Measurements from ENCODE around the gene SCFD1.
A peak's percentile ranks its signal among the peaks of the same experiment; 100 is the strongest.
"Not testable (repeated sequence)": the region's sequence is repeated elsewhere in the genome, so short reads cannot be mapped to it uniquely, and the experiment has no call there.

Gene SCFD1

GRCh38 chr14:30673071-30673470 lies 51.0 kb downstream of the SCFD1 start:
- DNase-seq (ENCODE audit: low spot score): no peak

DNA sequence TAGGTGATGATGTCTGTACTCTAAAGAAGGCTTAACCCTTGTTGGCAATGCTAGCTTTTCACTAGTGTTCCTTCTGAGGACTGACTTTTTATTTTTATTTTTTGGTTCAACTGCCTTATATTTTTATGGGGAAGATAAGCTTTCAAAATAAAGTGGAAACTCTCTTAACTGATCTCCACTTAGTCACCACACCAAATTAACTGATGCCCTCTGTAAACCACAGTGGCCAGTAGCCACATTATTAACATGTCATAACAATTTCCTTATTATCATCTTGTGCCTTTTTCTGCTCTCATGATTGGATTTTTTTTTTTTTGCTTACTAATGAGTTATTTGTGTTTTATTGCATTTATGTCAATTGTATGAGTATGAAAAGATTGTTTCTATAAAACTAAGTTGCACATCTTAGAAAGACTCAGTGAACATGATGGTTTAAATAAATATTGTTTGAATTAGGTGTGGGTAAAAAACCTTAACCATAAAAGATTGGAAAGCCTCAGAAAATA lies 56.9 kb downstream of the SCFD1 start:
- no peak for DNase-seq (ENCODE audit: low spot score)

DNA sequence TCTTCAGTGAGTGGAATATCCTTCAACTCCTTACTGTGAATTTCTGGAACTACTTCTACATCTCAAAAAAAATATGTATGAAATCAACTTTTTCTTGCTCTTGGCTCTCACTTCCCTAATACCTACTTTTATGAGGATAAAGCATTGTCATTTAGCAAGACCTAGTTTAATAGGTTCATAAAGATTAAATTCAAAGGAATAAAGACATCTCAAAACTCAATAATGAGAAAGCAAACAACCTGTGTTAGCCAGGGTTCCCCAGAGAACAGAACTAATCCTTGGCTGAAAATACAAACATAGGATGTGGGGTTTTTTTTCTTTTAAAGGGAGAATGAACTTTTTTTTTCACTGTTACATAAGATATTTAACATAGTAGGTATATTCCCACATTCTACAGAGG lies 57.9 kb downstream of the SCFD1 start:
- DNase-seq (ENCODE audit: low spot score): no peak

DNA sequence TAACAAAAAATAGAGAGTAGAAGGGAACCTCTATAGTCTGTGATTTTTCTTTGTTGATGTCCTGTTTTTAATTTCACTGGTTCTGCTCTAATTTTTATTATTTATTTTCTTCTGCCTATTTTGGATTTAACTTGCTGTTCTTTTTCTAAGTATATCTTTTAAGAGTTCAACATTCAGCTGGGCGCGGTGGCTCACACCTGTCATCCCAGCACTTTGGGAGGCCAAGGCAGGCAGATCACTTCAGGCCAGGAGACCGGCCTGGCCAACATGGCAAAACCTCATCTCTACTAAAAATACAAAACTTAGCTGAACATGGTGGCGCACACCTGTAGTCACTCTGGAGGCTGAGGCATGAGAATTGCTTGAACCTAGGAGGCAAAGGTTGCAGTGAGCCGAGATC lies 58.7 kb downstream of the SCFD1 start:
- DNase-seq (ENCODE audit: low spot score): not testable (repeated sequence)

DNA sequence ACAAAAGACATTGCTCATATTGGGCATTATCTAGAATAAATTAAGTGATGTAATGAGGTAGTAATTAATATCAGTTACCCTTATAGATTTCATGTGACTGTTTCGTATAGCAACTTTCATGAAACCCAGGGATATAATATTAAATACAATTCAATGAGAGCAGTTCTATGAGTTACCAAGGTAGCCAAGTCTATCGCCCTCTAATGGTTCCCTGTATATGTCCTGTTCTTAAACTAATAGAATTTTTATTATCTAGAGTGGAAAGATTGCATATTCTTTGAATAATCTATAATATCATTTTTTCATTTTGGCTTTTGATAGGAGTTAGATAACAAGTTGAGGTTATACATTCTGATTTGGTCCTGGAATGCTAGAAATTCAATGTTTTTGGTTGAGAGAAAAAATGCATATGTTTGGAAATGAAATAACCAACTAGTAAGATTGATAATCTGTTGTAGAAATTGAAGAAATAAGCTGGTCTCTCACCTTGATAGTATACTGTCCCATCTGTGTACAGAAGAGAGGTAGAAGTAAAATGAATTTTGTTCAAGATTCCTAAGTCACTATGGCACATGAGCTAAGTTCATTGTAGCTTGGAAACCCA lies 59.7 kb downstream of the SCFD1 start:
- DNase-seq (ENCODE audit: low spot score): no peak

- not testable (repeated sequence) for DNase-seq (ENCODE audit: low spot score)
Measured at GRCh38 chr14:30690487-30691355, 68.6 kb downstream of the SCFD1 start.

DNA sequence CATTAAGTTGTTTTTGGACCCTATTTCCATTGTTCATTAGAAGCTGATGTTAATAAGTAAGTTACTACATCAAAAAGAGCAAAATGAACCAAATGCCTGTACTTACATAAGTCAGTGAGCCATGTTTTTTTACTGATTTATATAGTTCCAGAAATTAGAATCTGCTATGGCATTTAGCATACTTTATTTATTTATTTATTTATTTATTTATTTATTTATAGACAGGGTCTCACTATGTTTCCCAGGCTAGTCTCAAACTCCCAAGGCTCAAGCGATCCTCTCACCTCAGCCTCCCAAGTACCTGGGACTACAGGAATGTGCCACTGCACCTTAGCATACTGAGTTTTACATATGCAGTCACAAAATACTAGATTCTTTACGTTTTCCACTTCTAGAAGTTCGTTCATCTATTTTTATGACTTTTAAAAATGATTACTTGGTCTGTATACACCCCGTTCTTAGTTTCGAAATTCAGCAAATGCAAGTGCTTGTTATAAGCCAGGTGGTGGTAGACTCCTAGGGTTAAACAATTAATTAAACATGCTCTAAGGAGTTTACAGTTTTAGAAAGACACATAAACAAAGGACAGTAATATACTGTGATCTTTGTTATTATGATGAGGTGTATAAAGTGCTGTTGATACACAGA lies 69.8 kb downstream of the SCFD1 start:
- no peak for DNase-seq (ENCODE audit: low spot score)

DNA sequence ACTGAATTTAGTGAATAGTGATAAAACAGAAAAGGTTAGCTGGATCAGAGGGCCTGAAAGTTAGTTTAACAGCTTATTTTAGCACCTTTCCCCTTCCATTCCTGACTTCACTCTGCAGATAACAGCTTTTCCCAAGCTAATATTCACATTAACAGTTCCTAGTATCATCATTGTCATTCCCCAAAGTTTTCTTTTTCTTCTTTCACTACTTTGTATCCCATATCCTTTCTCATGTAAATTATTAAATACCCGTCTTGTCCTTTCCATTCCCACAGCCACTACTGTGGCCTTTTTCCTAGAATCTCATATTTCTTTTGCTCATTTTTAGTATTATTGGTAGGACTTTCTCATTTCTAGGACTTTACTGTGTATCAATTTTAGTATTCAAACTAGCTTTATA lies 70.5 kb downstream of the SCFD1 start:
- DNase-seq (ENCODE audit: low spot score): no peak

DNA sequence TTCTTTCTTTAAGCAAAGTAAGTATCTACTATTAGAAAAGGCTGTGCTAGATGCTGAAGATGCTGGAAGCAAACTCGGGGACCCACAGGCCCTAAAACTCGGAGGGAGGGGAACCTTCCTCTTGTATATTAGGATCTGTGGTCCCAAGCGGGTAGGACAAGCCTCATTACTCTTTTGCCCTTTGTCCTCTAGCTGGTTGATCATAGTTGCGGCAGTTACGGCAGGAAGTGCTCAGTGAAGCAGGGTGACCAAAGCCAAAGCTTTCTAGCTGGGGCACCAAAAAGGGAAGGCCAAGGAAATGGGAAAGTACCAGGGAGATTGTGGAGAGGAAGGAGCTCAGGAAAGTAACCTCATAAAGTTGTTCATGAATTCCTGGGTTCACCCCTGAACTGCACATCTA lies 76.3 kb downstream of the SCFD1 start:
- DNase-seq (ENCODE audit: low spot score): no peak

DNA sequence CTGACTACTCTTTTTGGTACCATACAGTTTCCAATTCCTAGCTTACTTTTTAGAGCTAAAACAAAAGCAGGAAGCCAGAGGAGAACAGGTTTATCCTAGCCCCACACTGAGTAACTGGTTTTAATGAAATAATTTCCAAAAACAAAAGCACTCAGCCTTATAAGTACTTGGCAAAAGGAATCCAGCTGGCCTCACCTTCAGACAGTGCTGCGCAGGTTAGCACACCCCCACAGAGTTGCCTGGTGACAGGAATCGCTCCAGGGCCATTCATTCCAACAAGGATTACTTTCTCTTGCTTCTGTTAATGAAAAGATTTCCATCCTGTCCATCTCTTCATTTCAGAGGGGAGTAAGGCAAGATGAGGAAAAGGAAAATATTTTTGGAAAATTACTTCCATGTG lies 84.6 kb downstream of the SCFD1 start:
- peak; percentile 16 for DNase-seq (ENCODE audit: low spot score)

- no peak for DNase-seq (ENCODE audit: low spot score)
Measured at GRCh38 chr14:30708157-30708556, 86.0 kb downstream of the SCFD1 start.

DNA sequence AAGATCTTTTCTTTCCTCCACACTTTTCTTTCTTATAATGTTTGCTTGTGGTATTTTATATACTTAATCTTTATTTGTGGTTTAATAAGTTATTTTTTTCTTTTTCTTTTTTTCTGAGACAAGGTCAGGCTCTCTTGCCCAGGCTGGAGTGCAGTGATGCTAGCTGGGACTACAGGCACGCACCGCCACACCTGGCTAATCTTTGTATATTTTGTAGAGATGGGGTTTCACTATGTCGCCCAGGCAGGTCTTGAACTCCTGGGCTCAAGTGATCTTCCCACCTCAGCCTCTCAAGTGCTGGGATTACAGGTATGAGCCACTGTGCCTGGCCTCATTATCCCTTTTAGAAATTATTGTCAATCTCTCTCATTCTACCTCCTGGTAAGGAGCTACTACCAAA lies 87.1 kb downstream of the SCFD1 start:
- DNase-seq (ENCODE audit: low spot score): no peak

DNA sequence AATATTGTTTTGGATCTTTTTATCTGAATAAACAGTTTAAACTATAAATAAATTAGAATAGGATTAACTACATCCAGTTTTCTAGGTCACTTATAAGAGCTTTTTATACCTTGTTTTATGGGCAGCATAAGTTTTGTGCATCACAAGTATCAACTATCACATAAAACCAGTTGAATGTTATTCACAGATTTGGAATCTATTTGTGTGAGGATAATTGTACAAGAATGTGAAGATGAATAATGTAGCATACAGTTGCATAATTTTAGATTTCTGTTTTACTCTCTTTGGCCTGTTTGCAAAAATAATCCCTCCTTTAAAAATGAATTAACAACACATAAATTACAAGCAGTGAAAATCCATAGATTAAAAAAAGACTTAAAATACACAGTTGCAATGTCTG lies 88.8 kb downstream of the SCFD1 start:
- DNase-seq (ENCODE audit: low spot score): no peak

GRCh38 chr14:30719137-30719536 lies 97.0 kb downstream of the SCFD1 start:
- no peak for DNase-seq (ENCODE audit: low spot score)

DNA sequence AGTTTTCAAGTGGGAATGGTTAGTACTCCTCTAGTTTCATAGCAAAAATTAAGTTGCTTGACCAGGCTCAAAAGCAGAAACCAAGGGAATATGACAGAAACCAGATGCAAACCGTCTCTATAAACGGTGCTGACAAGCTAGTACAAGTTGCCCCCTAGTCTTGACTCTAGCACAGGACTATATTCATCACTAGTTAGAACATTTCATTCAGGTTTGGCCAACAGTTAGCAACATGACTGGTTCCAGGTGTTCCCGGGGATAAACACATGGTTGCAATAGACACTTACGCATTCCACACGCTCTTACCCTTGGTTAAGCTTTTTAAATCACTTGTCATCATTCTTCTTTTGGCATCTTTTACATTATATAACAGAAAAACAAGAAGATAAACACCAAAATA lies 103.6 kb downstream of the SCFD1 start:
- DNase-seq (ENCODE audit: low spot score): no peak

DNA sequence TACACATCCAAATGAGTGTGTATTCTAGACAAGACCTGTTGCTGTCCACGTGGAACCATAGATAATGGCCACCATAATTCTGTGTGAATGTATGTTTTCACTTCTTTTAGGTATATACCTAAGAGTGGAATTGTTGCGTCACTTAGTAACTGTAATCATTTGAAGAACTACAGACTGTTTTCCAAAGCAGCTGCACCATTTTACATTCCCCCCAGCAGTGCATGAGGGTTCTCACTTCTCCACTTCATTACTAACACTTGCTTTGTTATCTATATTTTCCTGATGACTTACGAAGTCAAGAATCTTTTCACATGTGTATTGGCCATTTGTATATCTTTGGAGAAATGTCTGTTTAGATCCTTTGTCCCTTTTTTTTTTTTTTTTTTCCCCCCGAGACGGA lies 106.4 kb downstream of the SCFD1 start:
- no peak for DNase-seq (ENCODE audit: low spot score)

- DNase-seq (ENCODE audit: low spot score): no peak
Measured at GRCh38 chr14:30737916-30738315, 115.8 kb downstream of the SCFD1 start.

DNA sequence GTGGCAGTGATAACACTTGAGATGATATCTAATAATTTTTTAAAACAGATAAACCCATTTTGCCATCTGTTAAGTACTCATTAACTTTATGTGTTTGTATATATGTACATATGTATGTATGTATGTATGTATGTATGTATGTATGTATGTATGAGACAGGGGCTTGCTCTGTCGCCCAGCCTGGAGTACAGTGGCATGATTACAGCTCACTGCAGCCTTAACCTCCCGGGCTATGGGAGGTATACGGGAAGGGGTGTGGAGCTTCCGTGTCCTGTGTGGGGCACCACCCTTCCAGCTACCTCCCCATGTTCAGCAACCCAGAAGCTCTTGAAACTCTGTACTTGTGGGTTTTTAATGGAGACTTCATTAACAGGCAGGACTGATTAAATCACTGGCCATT lies 116.9 kb downstream of the SCFD1 start:
- DNase-seq (ENCODE audit: low spot score): no peak

- DNase-seq (ENCODE audit: low spot score): no peak
Measured at GRCh38 chr14:30748343-30748742, 126.2 kb downstream of the SCFD1 start.

GRCh38 chr14:30751646-30752416 lies 129.7 kb downstream of the SCFD1 start:
- DNase-seq (ENCODE audit: low spot score): peak; percentile 45

GRCh38 chr14:30753452-30753851 lies 131.3 kb downstream of the SCFD1 start:
- DNase-seq (ENCODE audit: low spot score): no peak

DNA sequence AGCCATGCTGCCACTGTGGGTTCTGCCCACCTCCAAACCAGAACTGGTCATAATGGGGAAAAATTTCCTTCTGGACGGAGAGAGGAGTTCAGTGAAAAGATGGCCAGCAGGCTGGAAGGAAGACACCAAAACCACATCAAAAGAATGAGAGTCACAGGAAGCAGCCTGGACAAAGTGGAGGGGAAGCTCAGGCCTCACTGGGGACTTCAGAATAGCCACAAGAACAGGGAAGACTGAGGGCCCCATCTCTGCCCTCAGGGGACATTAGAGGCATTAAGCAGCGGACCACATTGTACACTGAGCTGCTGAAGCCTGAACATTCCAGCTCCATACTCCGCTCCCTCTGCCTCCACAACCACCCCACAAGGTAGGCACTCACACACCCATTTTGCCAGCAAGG lies 132.7 kb downstream of the SCFD1 start:
- no peak for DNase-seq (ENCODE audit: low spot score)

Measured in D341Med (cell line).